HepG2 (cell line): Measurements from ENCODE around the gene MAJIN. TPM values are rescaled to one million over a fixed set of nuclear protein-coding genes. Genes with fewer than 3 reads are reported as not detected.

Experiments
- AGO1 ChIP-seq: fragments of 200-400 bp; formaldehyde crosslinking; IDR thresholded peaks from 2 replicates; pipeline ENCODE4 v1.6.1; 2017; ENCODE audit warnings: mild to moderate bottlenecking, low read depth, low read length, moderate library complexity; ENCODE audit not compliant: poor library complexity, severe bottlenecking
- CREM ChIP-seq, 2 experiments: sonication (generic) in 1 of 2; formaldehyde crosslinking in 1 of 2; IDR thresholded peaks; 2 replicates each; pipeline versions ENCODE4 v1.4.0 to v1.6.1; 2016 to 2020; ENCODE audit warnings: antibody characterized with exemption in 1 of 2, mild to moderate bottlenecking in 1 of 2, missing genetic modification reagents in 1 of 2
- CSRNP2 ChIP-seq: sonication (generic); formaldehyde crosslinking; conservative IDR thresholded peaks from 2 replicates; pipeline ENCODE4 v1.8.0; 2022; ENCODE audit warnings: low read depth, missing genetic modification reagents
- ERF ChIP-seq: IDR thresholded peaks from 2 replicates; pipeline ENCODE4 v1.6.1; 2018; ENCODE audit warnings: missing biosample characterization, missing genetic modification reagents
- KMT2A ChIP-seq: sonication (generic); formaldehyde crosslinking; IDR thresholded peaks from 2 replicates; pipeline ENCODE4 v1.4.0; 2020; ENCODE audit warnings: missing genetic modification reagents
- PRDM15 ChIP-seq: sonication (generic); formaldehyde crosslinking; IDR thresholded peaks from 2 replicates; pipeline ENCODE4 v1.4.0; 2020; ENCODE audit warnings: missing genetic modification reagents
- RERE ChIP-seq: IDR thresholded peaks from 2 replicates; pipeline ENCODE4 v1.6.1; 2016; ENCODE audit warnings: low read depth, missing genetic modification reagents, missing compliant biosample characterization
- ZBTB7A ChIP-seq: sonication (generic); formaldehyde crosslinking; IDR thresholded peaks from 2 replicates; pipeline ENCODE4 v1.8.0; 2022; ENCODE audit warnings: mild to moderate bottlenecking, missing genetic modification reagents
- ZNF704 ChIP-seq: sonication (generic); formaldehyde crosslinking; IDR thresholded peaks from 2 replicates; pipeline ENCODE4 v1.8.1; 2023; ENCODE audit warnings: mild to moderate bottlenecking, inconsistent platforms, moderate library complexity, missing genetic modification reagents, borderline replicate concordance
- polyA plus RNA-seq, 8 experiments: library from polyadenylated mRNA; depleted of rRNA in 3 of 8; stranded (reverse) in 7 of 8; unstranded in 1 of 8; fragments of >200 nt; fragmentation: Illumina TruSeq in 4 of 8; extraction: Trizol in 4 of 8; gene quantifications; 2 replicates each; pipeline versions ENCODE4 v1.2.1 to v1.2.3, GENCODE V29; 2011 to 2016; ENCODE audit warnings: low read depth in 4 of 8, missing spikeins in 1 of 8, mixed read lengths in 1 of 8; ENCODE audit not compliant: insufficient read depth in 1 of 8
- total RNA-seq, 5 experiments: library from RNA; depleted of rRNA; stranded (reverse); fragments of >200 nt; fragmentation: Illumina TruSeq; extraction: Trizol; gene quantifications; 2 replicates each; pipeline ENCODE4 v1.2.3, GENCODE V29; 2016; ENCODE audit warnings: low read depth in 1 of 5
- TF ChIP-seq, protein P1 (sequence below): sonication (generic); formaldehyde crosslinking; IDR thresholded peaks from 2 replicates; pipeline ENCODE4 v1.4.0; 2020; ENCODE audit warnings: missing genetic modification reagents, borderline replicate concordance

Gene MAJIN
- total and polyA plus RNA-seq, 2 of the 13 experiments (the other 11 are each of a cell fraction or from before 2014, with no cell fraction given), result not detected

DNA sequence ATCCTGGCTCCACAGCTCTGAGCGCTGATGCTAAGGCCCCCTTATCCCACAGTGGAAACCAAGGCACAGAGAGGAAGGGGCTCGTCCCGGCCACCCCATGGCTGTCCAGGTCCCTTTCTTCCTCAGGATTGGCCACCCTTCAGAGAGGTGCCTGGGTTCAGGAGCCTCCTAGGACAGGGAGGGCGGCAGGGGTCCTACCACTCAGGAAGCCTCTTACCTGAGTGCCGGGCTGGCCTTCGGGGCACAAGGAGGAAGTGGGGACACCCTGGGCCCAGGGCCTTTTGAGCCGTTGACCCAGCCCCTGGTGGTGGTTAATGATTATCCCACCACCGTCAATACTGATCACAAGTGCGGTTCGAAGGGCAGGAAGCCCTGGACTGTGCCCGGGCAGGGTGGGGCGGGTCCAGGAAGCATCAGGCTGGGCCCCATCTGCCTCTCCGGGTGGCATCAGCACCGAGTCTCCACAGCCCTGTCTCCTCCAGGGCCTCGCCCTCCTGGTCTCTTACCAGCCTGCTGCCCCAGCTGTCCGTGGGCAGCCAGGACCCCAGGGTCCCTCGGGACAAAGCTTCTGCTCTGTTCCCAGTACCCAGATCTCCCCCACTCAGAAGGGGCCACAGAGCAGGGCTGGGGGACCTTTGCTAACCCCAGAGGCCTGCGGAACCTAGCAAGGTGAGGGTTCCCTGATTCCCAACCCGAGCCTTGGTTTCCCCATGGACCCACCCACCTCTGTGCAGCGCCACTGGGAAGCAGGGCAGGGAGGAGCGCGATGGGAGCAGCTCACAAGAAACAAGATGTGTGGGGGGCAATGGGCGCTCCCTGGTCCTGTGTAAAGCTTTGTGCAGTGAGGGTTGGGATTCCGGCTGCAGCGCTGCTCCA is 78.5 kb downstream of the MAJIN start (continued):
- TF ChIP-seq PRDM15 (no peak), ZBTB7A (CRISPR knock-in tag) (no peak), ZNF704 (CRISPR knock-in tag) (no peak), KMT2A (0 out of 2 replicates have a peak, but pooled peaks have one; percentile 41), RERE (no peak), AGO1 (peak; percentile 80), CREM (IDR thresholded peaks at IDR 0.05) (peak; percentile 62; the same call in 1 of the 2 replicates), CREM (CRISPR knock-in tag; IDR thresholded peaks at IDR 0.05) (no peak), ERF (CRISPR knock-in tag) (peak; percentile 67), CSRNP2 (CRISPR knock-in tag) (no peak)
- TF ChIP-seq, protein P1, sequence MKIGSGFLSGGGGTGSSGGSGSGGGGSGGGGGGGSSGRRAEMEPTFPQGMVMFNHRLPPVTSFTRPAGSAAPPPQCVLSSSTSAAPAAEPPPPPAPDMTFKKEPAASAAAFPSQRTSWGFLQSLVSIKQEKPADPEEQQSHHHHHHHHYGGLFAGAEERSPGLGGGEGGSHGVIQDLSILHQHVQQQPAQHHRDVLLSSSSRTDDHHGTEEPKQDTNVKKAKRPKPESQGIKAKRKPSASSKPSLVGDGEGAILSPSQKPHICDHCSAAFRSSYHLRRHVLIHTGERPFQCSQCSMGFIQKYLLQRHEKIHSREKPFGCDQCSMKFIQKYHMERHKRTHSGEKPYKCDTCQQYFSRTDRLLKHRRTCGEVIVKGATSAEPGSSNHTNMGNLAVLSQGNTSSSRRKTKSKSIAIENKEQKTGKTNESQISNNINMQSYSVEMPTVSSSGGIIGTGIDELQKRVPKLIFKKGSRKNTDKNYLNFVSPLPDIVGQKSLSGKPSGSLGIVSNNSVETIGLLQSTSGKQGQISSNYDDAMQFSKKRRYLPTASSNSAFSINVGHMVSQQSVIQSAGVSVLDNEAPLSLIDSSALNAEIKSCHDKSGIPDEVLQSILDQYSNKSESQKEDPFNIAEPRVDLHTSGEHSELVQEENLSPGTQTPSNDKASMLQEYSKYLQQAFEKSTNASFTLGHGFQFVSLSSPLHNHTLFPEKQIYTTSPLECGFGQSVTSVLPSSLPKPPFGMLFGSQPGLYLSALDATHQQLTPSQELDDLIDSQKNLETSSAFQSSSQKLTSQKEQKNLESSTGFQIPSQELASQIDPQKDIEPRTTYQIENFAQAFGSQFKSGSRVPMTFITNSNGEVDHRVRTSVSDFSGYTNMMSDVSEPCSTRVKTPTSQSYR (CRISPR knock-in tag), result peak; percentile 49; the same call in 1 of the 2 replicates
